ENCODE results near the gene GRB10.

GRB10 gene

GRCh38 chr7:50592940-50593339 lies 189.8 kb downstream of the GRB10 start:
- Histone ChIP-seq H3K4me2 (ENCODE audit: low read length) (no peak overlapping the region), H4K20me1 (ENCODE audit: insufficient read depth, low read length) (no peaks in the 10 kb centered on the region), H3K9ac (ENCODE audit: low read length) (no peak overlapping the region), H3K4me1 (ENCODE audit: low read length) (peaks cover 24% of the 10 kb centered on the region), H3K27ac (ENCODE audit: low read length) (no peak overlapping the region), H3K4me3 (ENCODE audit: low read length) (no peak overlapping the region), H2AFZ (ENCODE audit: low read depth, low read length) (no peak overlapping the region), H3K36me3 (replicated peaks; ENCODE audit: low read depth, low read length) (no peaks in the 10 kb centered on the region), H3K27me3 (ENCODE audit: low read depth, low read length) (peaks cover 69% of the 10 kb centered on the region), H3K79me2 (ENCODE audit: low read length) (no peaks in the 10 kb centered on the region), H3K9me3 (ENCODE audit: insufficient read depth, low read length) (no peaks in the 10 kb centered on the region)
- TF ChIP-seq CTCF (IDR thresholded peaks at IDR 0.05; ENCODE audit: low read depth, low read length), result no peak

- H3K9ac ChIP-seq (ENCODE audit: low read length), result no peak overlapping the region
- peaks cover 62% of the 10 kb centered on the region for H3K27me3 ChIP-seq (ENCODE audit: low read depth, low read length)
- no peaks in the 10 kb centered on the region for H4K20me1 ChIP-seq (ENCODE audit: insufficient read depth, low read length)
- no peaks in the 10 kb centered on the region for H3K79me2 ChIP-seq (ENCODE audit: low read length)
- H3K27ac ChIP-seq (ENCODE audit: low read length), result no peak overlapping the region
- H3K4me2 ChIP-seq (ENCODE audit: low read length), result peak overlapping the region; percentile 65
- H3K4me1 ChIP-seq (ENCODE audit: low read length), result peaks cover 24% of the 10 kb centered on the region
- TF ChIP-seq CTCF (IDR thresholded peaks at IDR 0.05; ENCODE audit: low read depth, low read length) (no peak), EZH2phosphoT487 (IDR thresholded peaks at IDR 0.05; ENCODE audit: low read depth) (no peak)
- no peak overlapping the region for H2AFZ ChIP-seq (ENCODE audit: low read depth, low read length)
- peak overlapping the region; percentile 50 for H3K4me3 ChIP-seq (ENCODE audit: low read length)
- no peaks in the 10 kb centered on the region for H3K36me3 ChIP-seq (replicated peaks; ENCODE audit: low read depth, low read length)
- H3K9me3 ChIP-seq (ENCODE audit: insufficient read depth, low read length), result no peaks in the 10 kb centered on the region
Observed at GRCh38 chr7:50591480-50592438, 190.9 kb downstream of the GRB10 start.

- Histone ChIP-seq H3K79me2 (ENCODE audit: low read length) (no peaks in the 10 kb centered on the region), H3K27me3 (ENCODE audit: low read depth, low read length) (peaks cover 56% of the 10 kb centered on the region), H3K36me3 (replicated peaks; ENCODE audit: low read depth, low read length) (no peaks in the 10 kb centered on the region), H3K27ac (ENCODE audit: low read length) (no peak overlapping the region), H3K4me2 (ENCODE audit: low read length) (peak overlapping the region; percentile 65), H3K4me1 (ENCODE audit: low read length) (peaks cover 24% of the 10 kb centered on the region), H3K9ac (ENCODE audit: low read length) (no peak overlapping the region), H2AFZ (ENCODE audit: low read depth, low read length) (no peak overlapping the region), H3K9me3 (ENCODE audit: insufficient read depth, low read length) (no peaks in the 10 kb centered on the region), H4K20me1 (ENCODE audit: insufficient read depth, low read length) (no peaks in the 10 kb centered on the region), H3K4me3 (ENCODE audit: low read length) (peak overlapping the region; percentile 50; the same call in 1 of the 2 replicates)
- TF ChIP-seq EZH2phosphoT487 (IDR thresholded peaks at IDR 0.05; ENCODE audit: low read depth) (no peak), CTCF (IDR thresholded peaks at IDR 0.05; ENCODE audit: low read depth, low read length) (no peak)
Observed at GRCh38 chr7:50591098-50591479, 191.6 kb downstream of the GRB10 start.

GRCh38 chr7:50590535-50590934 lies 192.2 kb downstream of the GRB10 start:
- TF ChIP-seq CTCF (IDR thresholded peaks at IDR 0.05; ENCODE audit: low read depth, low read length) (no peak), EZH2phosphoT487 (IDR thresholded peaks at IDR 0.05; ENCODE audit: low read depth) (no peak)

More at GRCh38 chr7:50590535-50590934, 192.2 kb downstream of the GRB10 start:
- Histone ChIP-seq H2AFZ (ENCODE audit: low read depth, low read length) (no peak overlapping the region), H4K20me1 (ENCODE audit: insufficient read depth, low read length) (no peaks in the 10 kb centered on the region), H3K4me3 (ENCODE audit: low read length) (no peak overlapping the region), H3K79me2 (ENCODE audit: low read length) (no peaks in the 10 kb centered on the region), H3K4me2 (ENCODE audit: low read length) (no peak overlapping the region), H3K36me3 (replicated peaks; ENCODE audit: low read depth, low read length) (no peaks in the 10 kb centered on the region), H3K27me3 (ENCODE audit: low read depth, low read length) (peaks cover 56% of the 10 kb centered on the region), H3K9ac (ENCODE audit: low read length) (no peak overlapping the region), H3K4me1 (ENCODE audit: low read length) (peaks cover 24% of the 10 kb centered on the region), H3K9me3 (ENCODE audit: insufficient read depth, low read length) (no peaks in the 10 kb centered on the region), H3K27ac (ENCODE audit: low read length) (no peak overlapping the region)
